B cell (primary cell): ENCODE results near the gene KIAA1328. TPM values are rescaled to one million over a fixed set of nuclear protein-coding genes. Genes with fewer than 3 reads are reported as not detected.

Experiments
- ATAC-seq: fragments of 200-7000 bp; cut with Tn5 transposase; one replicate; pipeline ENCODE4 v1.10.0; 2021; ENCODE audit warnings: low read depth, mild to moderate bottlenecking, moderate number of reproducible peaks, moderate library complexity
- CTCF ChIA-PET: fragments of 350-600 bp; sonication (Branson Sonifier 250); formaldehyde crosslinking; loops from one replicate; lab custom pipeline; 2021; ENCODE audit warnings: antibody characterized with exemption, inconsistent platforms; lab: Charles Lee
- POLR2A ChIA-PET: fragments of 350-600 bp; sonication (Branson Sonifier 250); formaldehyde crosslinking; loops from one replicate; lab custom pipeline; 2021; ENCODE audit warnings: antibody characterized with exemption; lab: Charles Lee
- DNase-seq: peaks from one replicate; pipeline ENCODE4 v3.0.0; 2013
- H2AFZ ChIP-seq: 2 replicates; pipeline ENCODE4 v1.6.1; 2012; ENCODE audit warnings: mild to moderate bottlenecking, low read depth, low read length; ENCODE audit not compliant: insufficient read depth, poor library complexity, severe bottlenecking
- H3K27ac ChIP-seq, 2 donors: 1 replicate in 1 of 2; 2 replicates in 1 of 2; pipeline ENCODE4 v1.5.1; 2012 to 2013; ENCODE audit warnings: low read length in 2 of 2, mild to moderate bottlenecking in 2 of 2, moderate library complexity in 1 of 2
- H3K27me3 ChIP-seq, 4 experiments: fragments of 200-600 bp in 1 of 4; sonication (generic) in 1 of 4; replicated peaks in 1 of 4; 1 replicate in 2 of 4; 2 replicates in 2 of 4; pipeline versions ENCODE4 v1.6.1 to v1.7.0; 2013 to 2016; ENCODE audit warnings: low read length in 3 of 4, mild to moderate bottlenecking in 2 of 4, mixed read lengths in 1 of 4, moderate library complexity in 1 of 4; ENCODE audit not compliant: insufficient read depth in 4 of 4, control insufficient read depth in 3 of 4; ENCODE audit errors: control extremely low read depth in 1 of 4
- H3K36me3 ChIP-seq, 2 experiments: replicated peaks in 1 of 2; 1 replicate in 1 of 2; 2 replicates in 1 of 2; pipeline versions ENCODE4 v1.6.1 to v1.7.1; 2013; ENCODE audit warnings: low read length in 1 of 2; ENCODE audit not compliant: insufficient read depth in 2 of 2, control insufficient read depth in 1 of 2; ENCODE audit errors: control extremely low read depth in 1 of 2, extremely low read depth in 1 of 2
- H3K4me1 ChIP-seq, 2 donors: fragments of 200-600 bp in 1 of 2; sonication (generic) in 1 of 2; 1 replicate in 1 of 2; 2 replicates in 1 of 2; pipeline versions ENCODE4 v1.5.1 to v1.6.1; 2013 to 2017; ENCODE audit warnings: low read length in 2 of 2; ENCODE audit not compliant: control insufficient read depth in 2 of 2, insufficient read depth in 2 of 2
- H3K4me2 ChIP-seq: replicated peaks from 2 replicates; pipeline ENCODE3; 2012; ENCODE audit warnings: mild to moderate bottlenecking, low read depth, low read length; ENCODE audit not compliant: poor library complexity, severe bottlenecking
- H3K4me3 ChIP-seq, 5 experiments: fragments of 200-600 bp in 1 of 5; sonication (generic) in 1 of 5; 1 replicate in 3 of 5; 2 replicates in 2 of 5; pipeline versions ENCODE4 v1.5.1 to v1.7.0; 2011 to 2016; ENCODE audit warnings: low read length in 4 of 5, mild to moderate bottlenecking in 4 of 5, low read depth in 2 of 5, control low read depth in 1 of 5, moderate library complexity in 1 of 5; ENCODE audit not compliant: insufficient read depth in 1 of 5; ENCODE audit errors: control extremely low read depth in 1 of 5, extremely low read depth in 1 of 5
- H3K79me2 ChIP-seq: fragments of 200-600 bp; sonication (generic); one replicate; pipeline ENCODE4 v1.6.0; 2016; ENCODE audit warnings: low read length; ENCODE audit not compliant: control insufficient read depth, insufficient read depth
- H3K9ac ChIP-seq: fragments of 200-600 bp; sonication (generic); 2 replicates; pipeline ENCODE4 v1.6.1; 2017; ENCODE audit warnings: mild to moderate bottlenecking, low read length, moderate library complexity
- H3K9me3 ChIP-seq, 3 donors: one replicate each; pipeline versions ENCODE4 v1.6.1 to v1.7.1; 2013; ENCODE audit warnings: low read length in 2 of 3; ENCODE audit not compliant: control insufficient read depth in 2 of 3, insufficient read depth in 1 of 3; ENCODE audit errors: control extremely low read depth in 1 of 3
- H4K20me1 ChIP-seq: 2 replicates; pipeline ENCODE4 v1.6.0; 2012; ENCODE audit warnings: mild to moderate bottlenecking, low read length; ENCODE audit not compliant: insufficient read depth, control insufficient read depth, poor library complexity, severe bottlenecking
- H3K27ac Mint-ChIP-seq: one replicate; pipeline ENCODE4 v1.8.0; 2021; ENCODE audit warnings: mixed read lengths
- H3K27me3 Mint-ChIP-seq: one replicate; pipeline ENCODE4 v1.8.0; 2021; ENCODE audit warnings: mixed read lengths
- H3K4me1 Mint-ChIP-seq: one replicate; pipeline ENCODE4 v1.8.0; 2021; ENCODE audit warnings: mixed read lengths
- H3K4me3 Mint-ChIP-seq: one replicate; pipeline ENCODE4 v1.8.0; 2021; ENCODE audit warnings: mixed read lengths
- H3K9me3 Mint-ChIP-seq: one replicate; pipeline ENCODE4 v1.8.0; 2022; ENCODE audit warnings: mixed read lengths; ENCODE audit not compliant: insufficient read depth
- CTCF ChIP-seq: fragments of 200-600 bp; IDR thresholded peaks from one replicate; pipeline ENCODE4 v1.8.0; 2022; ENCODE audit warnings: antibody characterized with exemption, mild to moderate bottlenecking
- EZH2 ChIP-seq: IDR thresholded peaks from 2 replicates; pipeline ENCODE4 v1.6.1; 2012; ENCODE audit warnings: borderline replicate concordance, low read depth, mild to moderate bottlenecking, moderate library complexity, low read length; ENCODE audit not compliant: insufficient read depth, poor library complexity, severe bottlenecking
- WGBS: methylation state at CpG from one replicate; pipeline ENCODE4 v1.1.5; 2013; ENCODE audit warnings: missing lambda C conversion rate; ENCODE audit not compliant: insufficient coverage; 5-methylcytosine and 5-hydroxymethylcytosine counted together
- intact Hi-C: fragments of 100-400 bp; cut with micrococcal nuclease; formaldehyde crosslinking; loops from one replicate; pipeline ENCODE4 v1.10.0; 2022
- polyA plus RNA-seq: library from polyadenylated mRNA; depleted of rRNA; stranded (reverse); fragments of >200 nt; gene quantifications from 2 replicates; pipeline ENCODE4 v1.2.3, GENCODE V29; 2012
- total RNA-seq, 2 donors: library from RNA; stranded (reverse); fragments of 120-200 nt in 1 of 2; gene quantifications; 1 replicate in 1 of 2; 2 replicates in 1 of 2; pipeline versions ENCODE4 v1.2.3 to v1.2.4, GENCODE V29; 2013 to 2022

Gene KIAA1328
- total and polyA plus RNA-seq, 2 donors (not counting 1 experiment from before 2014, with no cell fraction given) = 9.1 to 22.1 TPM

GRCh38 chr18:36819621-36820020 is 9.3 kb upstream of the KIAA1328 start:
- H3K4me1 Mint-ChIP-seq = no peaks in the 10 kb centered on the region
- no peak for ATAC-seq
- Histone ChIP-seq H3K4me2 (no peak overlapping the region), H4K20me1 (no peaks in the 10 kb centered on the region), H3K36me3 (peaks cover 1 to 26% of the 10 kb centered on the region in 2 experiments), H3K27me3 (no peaks in the 10 kb centered on the region), H3K9me3 (no peaks in the 10 kb centered on the region), H3K27ac (no peak overlapping the region), H3K4me3 (no peak overlapping the region), H3K9ac (no peak overlapping the region), H3K4me1 (no peaks in the 10 kb centered on the region), H3K79me2 (peaks cover 15% of the 10 kb centered on the region), H2AFZ (no peak overlapping the region)
- intact Hi-C loops = loop anchor here (10.0 kb wide), 1 partner anchor 1325 kb away; the partner anchor contains the start of gene INO80C
- TF ChIP-seq CTCF = no peak
- TF ChIP-seq EZH2 = no peak
- no peak for DNase-seq
- CTCF ChIA-PET = interaction anchor here (1.1 kb wide), 2 partner anchors 9 to 12 kb away, joined by 3 to 4 read pairs; no protein-coding TSS in a partner anchor
- no peaks in the 10 kb centered on the region for H3K9me3 Mint-ChIP-seq
- H3K27me3 Mint-ChIP-seq = no peaks in the 10 kb centered on the region
- no peak overlapping the region for H3K4me3 Mint-ChIP-seq
- no peak overlapping the region for H3K27ac Mint-ChIP-seq
- POLR2A ChIA-PET = no interaction called here

GRCh38 chr18:36821681-36822080 is 7.2 kb upstream of the KIAA1328 start:
- TF ChIP-seq EZH2 (no peak), CTCF (no peak)
- Histone ChIP-seq H3K36me3 (peaks cover 1 to 22% of the 10 kb centered on the region in 2 experiments), H3K4me3 (no peak overlapping the region), H4K20me1 (no peaks in the 10 kb centered on the region), H3K79me2 (peaks cover 30% of the 10 kb centered on the region), H2AFZ (no peak overlapping the region), H3K27ac (no peak overlapping the region), H3K4me1 (no peaks in the 10 kb centered on the region), H3K4me2 (no peak overlapping the region), H3K9ac (no peak overlapping the region), H3K9me3 (no peaks in the 10 kb centered on the region), H3K27me3 (no peaks in the 10 kb centered on the region)
- H3K27ac Mint-ChIP-seq = no peak overlapping the region
- POLR2A ChIA-PET = no interaction called here
- intact Hi-C loops = loop anchor here (10.0 kb wide), 1 partner anchor 1327 kb away; the partner anchor contains the start of gene INO80C
- no peak overlapping the region for H3K4me3 Mint-ChIP-seq
- no peaks in the 10 kb centered on the region for H3K9me3 Mint-ChIP-seq
- no peak for ATAC-seq
- H3K4me1 Mint-ChIP-seq = no peaks in the 10 kb centered on the region
- no peaks in the 10 kb centered on the region for H3K27me3 Mint-ChIP-seq
- CTCF ChIA-PET = interaction anchor here (2.3 kb wide), 1 partner anchor 11 kb away, joined by 11 read pairs; no protein-coding TSS in a partner anchor
- DNase-seq = no peak
- 100% methylated on average over 3 of the region's 4 CpGs for WGBS
